GM21381 (cell line): Measurements from ENCODE around the gene FSHR.
A peak's percentile ranks its signal among the peaks of the same experiment; 100 is the strongest.

Experiments used
- ATAC-seq: cut with Tn5 transposase; IDR thresholded peaks from one replicate; pipeline ENCODE4 v1.9.1; 2021; ENCODE audit warnings: mild to moderate bottlenecking, moderate library complexity; ENCODE audit not compliant: unreplicated experiment

Gene FSHR

GRCh38 chr2:48915227-48915626 lies 239.1 kb downstream of the FSHR start:
- no peak for ATAC-seq

GRCh38 chr2:48914477-48915089 lies 239.7 kb downstream of the FSHR start:
- ATAC-seq, result peak; percentile 65
